GM13977 (cell line): ENCODE results near the gene TXNL4A.

Source experiments
- DNase-seq: peaks from one replicate; pipeline ENCODE4 v3.0.0; 2012; ENCODE audit warnings: low spot score
- CTCF ChIP-seq: IDR thresholded peaks from 2 replicates; pipeline ENCODE4 v1.5.1; 2012; ENCODE audit warnings: mild to moderate bottlenecking, control low read depth; ENCODE audit not compliant: insufficient read depth; ENCODE audit errors: extremely low read depth, missing control alignments
- in situ Hi-C: fragments of 300-500 bp; cut with MboI; formaldehyde crosslinking; loops from one replicate; pipeline ENCODE4 v1.12.0; 2022; ENCODE audit warnings: low sequenced_read_pairs, low pct_unique_long_range_greater_than_20kb, mixed read lengths, inconsistent platforms; ENCODE audit not compliant: unreplicated experiment

TXNL4A gene

GRCh38 chr18:79930020-79930642 is 58.2 kb downstream of the TXNL4A start:
- in situ Hi-C loops: no loop called here
- DNase-seq: no peak
- no peak for TF ChIP-seq CTCF

- in situ Hi-C loops: no loop called here
- DNase-seq: no peak
- TF ChIP-seq CTCF: no peak
Measured at GRCh38 chr18:79928563-79928960, 59.8 kb downstream of the TXNL4A start.

- TF ChIP-seq CTCF: no peak
- no peak for DNase-seq
- in situ Hi-C loops: no loop called here
Measured at GRCh38 chr18:79927607-79928562, 60.5 kb downstream of the TXNL4A start.

- no peak for TF ChIP-seq CTCF
- no peak for DNase-seq
Measured at GRCh38 chr18:79926715-79927606, 61.4 kb downstream of the TXNL4A start.

GRCh38 chr18:79926306-79926705 is 62.1 kb downstream of the TXNL4A start:
- DNase-seq: no peak
- in situ Hi-C loops: no loop called here
- TF ChIP-seq CTCF: no peak

More at GRCh38 chr18:79926715-79927606, 61.4 kb downstream of the TXNL4A start:
- in situ Hi-C loops: no loop called here
